HL-60 (cell line): Measurements from ENCODE around the gene DOK5.

ENCODE experiments used
- DNase-seq, 2 experiments: peaks; one replicate each; pipeline ENCODE4 v3.0.0-alpha.2; 2010 to 2020; ENCODE audit warnings: low read depth in 1 of 2, low spot score in 1 of 2
- H3K27ac ChIP-seq: fragments of 250-450 bp; sonication (Bioruptor Pico); replicated peaks from 2 replicates; pipeline ENCODE4 v1.5.1; 2020; ENCODE audit warnings: mild to moderate bottlenecking, moderate library complexity
- H3K27me3 ChIP-seq: fragments of 250-450 bp; sonication (Bioruptor Pico); 2 replicates; pipeline ENCODE4 v1.5.1; 2021; ENCODE audit warnings: mild to moderate bottlenecking, moderate library complexity; ENCODE audit not compliant: insufficient read depth, poor library complexity, severe bottlenecking
- H3K4me3 ChIP-seq: replicated peaks from 2 replicates; pipeline ENCODE4 v1.5.1; 2011; ENCODE audit warnings: mild to moderate bottlenecking, control low read depth, low read length; ENCODE audit not compliant: insufficient read depth
- GABPA ChIP-seq: IDR thresholded peaks from 2 replicates; pipeline ENCODE4 v1.6.1; 2012; ENCODE audit warnings: low read depth
- POLR2AphosphoS5 ChIP-seq: IDR thresholded peaks from 2 replicates; pipeline ENCODE4 v1.6.1; 2012; ENCODE audit warnings: low read depth
- SPI1 ChIP-seq: IDR thresholded peaks from 2 replicates; pipeline ENCODE4 v1.6.1; 2012; ENCODE audit warnings: low read depth, mild to moderate bottlenecking, borderline replicate concordance
- TF ChIP-seq, protein P1 (sequence below): IDR thresholded peaks from one replicate; pipeline ENCODE4 v1.5.1; 2011; ENCODE audit warnings: low read length, control low read depth, inconsistent platforms; ENCODE audit not compliant: insufficient read depth
- TF ChIP-seq, protein P2 (sequence below): IDR thresholded peaks from 2 replicates; pipeline ENCODE4 v1.6.1; 2012; ENCODE audit warnings: low read depth; ENCODE audit not compliant: insufficient replicate concordance

Gene DOK5

DNA sequence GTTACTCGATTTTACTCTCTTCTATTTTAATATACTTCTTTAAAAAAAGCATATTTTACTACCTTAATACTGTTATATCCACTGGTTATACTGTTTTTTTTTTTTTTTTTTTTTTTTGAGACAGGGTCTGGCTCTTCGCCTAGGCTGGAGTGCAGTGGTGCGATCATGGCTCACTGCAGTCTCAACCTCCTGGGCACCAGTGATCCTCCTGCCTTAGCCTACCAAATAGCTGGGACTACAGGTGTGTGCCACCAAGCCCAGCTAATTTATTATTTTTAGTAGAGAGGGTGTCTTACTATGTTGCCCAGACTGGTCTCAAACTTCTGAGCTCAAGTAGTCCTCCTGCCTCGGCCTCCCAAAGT, 170.7 kb downstream of the DOK5 start:
- TF ChIP-seq, protein P1, sequence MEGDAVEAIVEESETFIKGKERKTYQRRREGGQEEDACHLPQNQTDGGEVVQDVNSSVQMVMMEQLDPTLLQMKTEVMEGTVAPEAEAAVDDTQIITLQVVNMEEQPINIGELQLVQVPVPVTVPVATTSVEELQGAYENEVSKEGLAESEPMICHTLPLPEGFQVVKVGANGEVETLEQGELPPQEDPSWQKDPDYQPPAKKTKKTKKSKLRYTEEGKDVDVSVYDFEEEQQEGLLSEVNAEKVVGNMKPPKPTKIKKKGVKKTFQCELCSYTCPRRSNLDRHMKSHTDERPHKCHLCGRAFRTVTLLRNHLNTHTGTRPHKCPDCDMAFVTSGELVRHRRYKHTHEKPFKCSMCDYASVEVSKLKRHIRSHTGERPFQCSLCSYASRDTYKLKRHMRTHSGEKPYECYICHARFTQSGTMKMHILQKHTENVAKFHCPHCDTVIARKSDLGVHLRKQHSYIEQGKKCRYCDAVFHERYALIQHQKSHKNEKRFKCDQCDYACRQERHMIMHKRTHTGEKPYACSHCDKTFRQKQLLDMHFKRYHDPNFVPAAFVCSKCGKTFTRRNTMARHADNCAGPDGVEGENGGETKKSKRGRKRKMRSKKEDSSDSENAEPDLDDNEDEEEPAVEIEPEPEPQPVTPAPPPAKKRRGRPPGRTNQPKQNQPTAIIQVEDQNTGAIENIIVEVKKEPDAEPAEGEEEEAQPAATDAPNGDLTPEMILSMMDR = no peak
- TF ChIP-seq GABPA = no peak
- no peak for TF ChIP-seq POLR2AphosphoS5
- DNase-seq = no peak
- no peak overlapping the region for H3K4me3 ChIP-seq
- no peaks in the 10 kb centered on the region for H3K27me3 ChIP-seq
- H3K27ac ChIP-seq = no peak overlapping the region

GRCh38 chr20:54648421-54649142, 173.2 kb downstream of the DOK5 start:
- TF ChIP-seq GABPA = no peak
- TF ChIP-seq, protein P2, sequence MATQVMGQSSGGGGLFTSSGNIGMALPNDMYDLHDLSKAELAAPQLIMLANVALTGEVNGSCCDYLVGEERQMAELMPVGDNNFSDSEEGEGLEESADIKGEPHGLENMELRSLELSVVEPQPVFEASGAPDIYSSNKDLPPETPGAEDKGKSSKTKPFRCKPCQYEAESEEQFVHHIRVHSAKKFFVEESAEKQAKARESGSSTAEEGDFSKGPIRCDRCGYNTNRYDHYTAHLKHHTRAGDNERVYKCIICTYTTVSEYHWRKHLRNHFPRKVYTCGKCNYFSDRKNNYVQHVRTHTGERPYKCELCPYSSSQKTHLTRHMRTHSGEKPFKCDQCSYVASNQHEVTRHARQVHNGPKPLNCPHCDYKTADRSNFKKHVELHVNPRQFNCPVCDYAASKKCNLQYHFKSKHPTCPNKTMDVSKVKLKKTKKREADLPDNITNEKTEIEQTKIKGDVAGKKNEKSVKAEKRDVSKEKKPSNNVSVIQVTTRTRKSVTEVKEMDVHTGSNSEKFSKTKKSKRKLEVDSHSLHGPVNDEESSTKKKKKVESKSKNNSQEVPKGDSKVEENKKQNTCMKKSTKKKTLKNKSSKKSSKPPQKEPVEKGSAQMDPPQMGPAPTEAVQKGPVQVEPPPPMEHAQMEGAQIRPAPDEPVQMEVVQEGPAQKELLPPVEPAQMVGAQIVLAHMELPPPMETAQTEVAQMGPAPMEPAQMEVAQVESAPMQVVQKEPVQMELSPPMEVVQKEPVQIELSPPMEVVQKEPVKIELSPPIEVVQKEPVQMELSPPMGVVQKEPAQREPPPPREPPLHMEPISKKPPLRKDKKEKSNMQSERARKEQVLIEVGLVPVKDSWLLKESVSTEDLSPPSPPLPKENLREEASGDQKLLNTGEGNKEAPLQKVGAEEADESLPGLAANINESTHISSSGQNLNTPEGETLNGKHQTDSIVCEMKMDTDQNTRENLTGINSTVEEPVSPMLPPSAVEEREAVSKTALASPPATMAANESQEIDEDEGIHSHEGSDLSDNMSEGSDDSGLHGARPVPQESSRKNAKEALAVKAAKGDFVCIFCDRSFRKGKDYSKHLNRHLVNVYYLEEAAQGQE = no peak
- TF ChIP-seq POLR2AphosphoS5 = no peak
- TF ChIP-seq, protein P1 = no peak
- no peak for TF ChIP-seq SPI1
- Histone ChIP-seq H3K27me3 (no peaks in the 10 kb centered on the region), H3K27ac (no peak overlapping the region), H3K4me3 (no peak overlapping the region)
- DNase-seq = no peak

DNA sequence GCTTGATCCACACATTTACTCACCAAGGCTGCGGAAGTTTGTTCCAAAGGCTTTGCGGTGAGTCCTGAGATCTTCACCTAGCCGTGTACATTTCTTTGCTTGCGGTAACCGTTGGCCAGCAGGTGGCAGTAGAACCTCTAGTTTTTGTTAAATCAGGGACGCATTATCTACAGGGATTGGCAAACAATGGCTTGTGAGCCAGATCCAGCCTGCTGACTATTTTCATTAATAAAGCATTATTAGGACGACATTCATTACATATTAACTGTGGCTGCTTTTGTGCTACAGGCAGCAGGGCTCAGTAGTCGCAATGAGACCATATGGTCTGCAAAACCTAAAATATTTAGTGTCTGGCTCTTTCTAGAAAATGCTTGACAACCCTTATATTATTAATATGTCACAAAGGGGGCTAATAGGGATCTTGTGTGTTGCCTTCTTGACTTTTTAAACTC, 174.1 kb downstream of the DOK5 start:
- peak; percentile 23 to 61 for DNase-seq

More for the DNA sequence above, 174.1 kb downstream of the DOK5 start:
- TF ChIP-seq, protein P2 = no peak
- TF ChIP-seq GABPA = no peak
- no peak for TF ChIP-seq SPI1
- TF ChIP-seq, protein P1 = peak; percentile 36
- no peak for TF ChIP-seq POLR2AphosphoS5
- Histone ChIP-seq H3K27ac (no peak overlapping the region), H3K27me3 (no peaks in the 10 kb centered on the region), H3K4me3 (no peak overlapping the region)
